Mesendoderm (in vitro differentiated cells): ENCODE data around the gene DIO2.

Experiments
- DNase-seq: peaks from one replicate; pipeline ENCODE4 v3.0.0; 2013
- H2AK5ac ChIP-seq: 2 replicates; pipeline ENCODE4 v1.6.1; 2013; ENCODE audit warnings: low read length, inconsistent platforms
- H2BK120ac ChIP-seq: 2 replicates; pipeline ENCODE4 v1.6.1; 2013; ENCODE audit warnings: low read depth, mild to moderate bottlenecking, low read length, moderate library complexity, mixed read lengths
- H2BK15ac ChIP-seq: replicated peaks from 2 replicates; pipeline ENCODE4 v1.6.1; 2013; ENCODE audit warnings: low read depth, mild to moderate bottlenecking, moderate library complexity
- H2BK5ac ChIP-seq: 2 replicates; pipeline ENCODE4 v1.6.1; 2013; ENCODE audit warnings: low read length, inconsistent platforms
- H3K18ac ChIP-seq: 2 replicates; pipeline ENCODE4 v1.6.1; 2013; ENCODE audit warnings: mild to moderate bottlenecking, low read length, mixed read lengths
- H3K23ac ChIP-seq: one replicate; pipeline ENCODE4 v1.6.1; 2013; ENCODE audit warnings: low read length
- H3K27ac ChIP-seq: 2 replicates; pipeline ENCODE4 v1.5.1; 2013; ENCODE audit warnings: low read depth, mild to moderate bottlenecking, inconsistent platforms, low read length, moderate library complexity
- H3K27me3 ChIP-seq: 2 replicates; pipeline ENCODE4 v1.6.1; 2013; ENCODE audit warnings: low read length, control low read depth, mild to moderate bottlenecking, inconsistent platforms; ENCODE audit not compliant: insufficient read depth, poor library complexity
- H3K36me3 ChIP-seq: 2 replicates; pipeline ENCODE4 v1.6.1; 2013; ENCODE audit warnings: low read length, inconsistent platforms; ENCODE audit not compliant: control insufficient read depth, insufficient read depth
- H3K4ac ChIP-seq: one replicate; pipeline ENCODE4 v1.6.1; 2013; ENCODE audit warnings: low read depth, mild to moderate bottlenecking, low read length, moderate library complexity
- H3K4me1 ChIP-seq: 2 replicates; pipeline ENCODE4 v1.6.1; 2013; ENCODE audit warnings: low read depth, low read length, inconsistent platforms; ENCODE audit not compliant: control insufficient read depth
- H3K4me2 ChIP-seq: 2 replicates; pipeline ENCODE4 v1.6.1; 2013; ENCODE audit warnings: low read length
- H3K4me3 ChIP-seq: 2 replicates; pipeline ENCODE4 v1.5.1; 2013; ENCODE audit warnings: mild to moderate bottlenecking, low read length
- H3K56ac ChIP-seq: one replicate; pipeline ENCODE4 v1.6.1; 2013; ENCODE audit warnings: low read length
- H3K79me1 ChIP-seq: 2 replicates; pipeline ENCODE4 v1.6.1; 2013; ENCODE audit warnings: low read length, inconsistent platforms
- H3K79me2 ChIP-seq: 2 replicates; pipeline ENCODE4 v1.6.1; 2013; ENCODE audit warnings: mild to moderate bottlenecking, low read length; ENCODE audit not compliant: control insufficient read depth, insufficient read depth
- H3K9ac ChIP-seq: 2 replicates; pipeline ENCODE4 v1.6.1; 2013; ENCODE audit warnings: low read length, inconsistent platforms
- H4K5ac ChIP-seq: one replicate; pipeline ENCODE4 v1.6.1; 2013; ENCODE audit warnings: low read length
- H4K8ac ChIP-seq: one replicate; pipeline ENCODE4 v1.6.1; 2013; ENCODE audit warnings: low read depth, mild to moderate bottlenecking, control low read depth, low read length, moderate library complexity
- WGBS: extraction: QIAGEN DNeasy Blood & Tissue Kit; methylation state at CpG from one replicate; pipeline ENCODE4 v1.1.7; 2013; ENCODE audit warnings: low lambda C conversion rate, missing lambda C conversion rate; ENCODE audit not compliant: insufficient coverage; ENCODE audit errors: extremely low coverage; 5-methylcytosine and 5-hydroxymethylcytosine counted together

Gene DIO2

DNA sequence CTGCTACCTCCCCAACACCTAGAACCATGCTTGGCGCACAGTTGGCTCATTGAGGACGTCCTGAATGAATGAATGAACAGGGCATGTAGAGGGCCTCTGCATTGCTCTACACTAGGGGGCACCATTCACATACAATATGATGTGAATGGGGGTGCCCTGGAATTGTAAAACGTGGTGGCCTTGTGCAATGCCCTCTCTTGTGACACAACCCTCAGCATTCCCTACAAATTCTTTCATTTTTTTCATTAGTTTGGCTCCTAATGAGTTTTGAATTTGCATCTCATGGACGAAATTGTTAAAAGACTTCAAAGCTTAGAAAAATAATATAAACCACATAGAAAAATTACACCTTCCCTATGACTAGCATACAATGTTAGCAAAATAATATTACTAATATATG is 2.3 kb upstream of the DIO2 start:
- Histone ChIP-seq H3K79me1 (no peaks in the 10 kb centered on the region), H4K8ac (no peak overlapping the region), H3K23ac (no peak overlapping the region), H3K18ac (no peak overlapping the region), H3K56ac (no peak overlapping the region), H3K4ac (no peak overlapping the region), H3K27ac (no peak overlapping the region), H3K79me2 (no peaks in the 10 kb centered on the region), H3K9ac (no peak overlapping the region), H3K27me3 (no peaks in the 10 kb centered on the region), H2BK5ac (no peak overlapping the region), H2BK15ac (no peak overlapping the region), H3K4me2 (no peak overlapping the region), H3K4me3 (no peak overlapping the region), H4K5ac (no peak overlapping the region), H3K36me3 (no peaks in the 10 kb centered on the region), H3K4me1 (no peaks in the 10 kb centered on the region), H2BK120ac (no peak overlapping the region), H2AK5ac (no peak overlapping the region)
- WGBS: no CpG with 5 or more reads among the region's 4 CpGs
- DNase-seq: peak; percentile 84

DNA sequence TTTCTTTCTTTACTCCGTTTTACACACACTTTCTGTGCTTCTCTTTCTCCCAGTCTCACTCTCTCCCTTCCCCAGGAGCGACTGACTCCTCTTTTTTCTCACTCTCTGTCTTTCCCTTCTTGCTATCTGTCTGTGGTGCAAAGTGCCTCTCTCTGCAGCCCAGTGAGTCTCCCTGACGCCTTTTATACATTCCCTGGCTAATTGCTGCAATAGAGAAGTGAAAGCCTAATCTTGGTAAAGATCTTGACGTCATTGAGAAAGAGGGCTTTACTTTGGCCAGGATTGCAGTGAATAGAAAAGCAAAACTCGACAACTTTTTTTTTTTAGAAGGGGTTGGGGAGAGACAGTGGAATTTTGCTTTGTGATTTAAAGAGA is 706 bp upstream of the DIO2 start:
- Histone ChIP-seq H3K4me3 (no peak overlapping the region), H3K4ac (no peak overlapping the region), H4K8ac (no peak overlapping the region), H3K79me2 (no peaks in the 10 kb centered on the region), H3K23ac (no peak overlapping the region), H4K5ac (no peak overlapping the region), H3K18ac (no peak overlapping the region), H3K27me3 (no peaks in the 10 kb centered on the region), H3K79me1 (no peaks in the 10 kb centered on the region), H2BK5ac (no peak overlapping the region), H3K36me3 (no peaks in the 10 kb centered on the region), H2BK120ac (no peak overlapping the region), H3K4me2 (no peak overlapping the region), H2BK15ac (no peak overlapping the region), H3K9ac (no peak overlapping the region), H3K27ac (no peak overlapping the region), H2AK5ac (no peak overlapping the region), H3K56ac (no peak overlapping the region), H3K4me1 (no peaks in the 10 kb centered on the region)
- WGBS: no CpG with 5 or more reads among the region's 5 CpGs
- DNase-seq: peak; percentile 94

DNA sequence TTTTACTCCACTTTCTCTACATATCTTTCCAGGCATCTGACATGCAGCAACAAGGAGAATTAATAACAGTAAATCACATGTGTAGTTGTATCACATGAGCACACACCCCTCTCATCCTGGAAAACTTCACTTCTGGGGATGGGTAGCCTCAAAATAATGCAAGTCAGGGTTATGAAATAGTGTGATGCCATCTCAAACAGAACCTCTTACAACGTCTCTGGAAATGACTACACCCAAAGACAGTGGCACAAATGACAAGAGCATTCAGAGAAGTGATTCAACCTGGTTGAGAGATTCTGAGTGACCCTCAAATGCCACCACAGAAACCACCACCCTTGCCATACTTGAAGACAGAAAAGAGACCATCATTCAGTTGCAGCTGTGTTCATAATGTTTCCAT is 2.8 kb downstream of the DIO2 start:
- Histone ChIP-seq H3K4ac (no peak overlapping the region), H2AK5ac (no peak overlapping the region), H3K4me2 (no peak overlapping the region), H2BK5ac (no peak overlapping the region), H3K56ac (no peak overlapping the region), H3K4me3 (no peak overlapping the region), H2BK15ac (no peak overlapping the region), H4K8ac (no peak overlapping the region), H3K18ac (no peak overlapping the region), H3K4me1 (no peaks in the 10 kb centered on the region), H3K27ac (no peak overlapping the region), H2BK120ac (no peak overlapping the region), H3K23ac (no peak overlapping the region), H3K79me2 (no peaks in the 10 kb centered on the region), H3K27me3 (no peaks in the 10 kb centered on the region), H3K9ac (no peak overlapping the region), H3K79me1 (no peaks in the 10 kb centered on the region), H3K36me3 (no peaks in the 10 kb centered on the region), H4K5ac (no peak overlapping the region)
- DNase-seq: no peak
- WGBS: no CpG with 5 or more reads among the region's 1 CpG

DNA sequence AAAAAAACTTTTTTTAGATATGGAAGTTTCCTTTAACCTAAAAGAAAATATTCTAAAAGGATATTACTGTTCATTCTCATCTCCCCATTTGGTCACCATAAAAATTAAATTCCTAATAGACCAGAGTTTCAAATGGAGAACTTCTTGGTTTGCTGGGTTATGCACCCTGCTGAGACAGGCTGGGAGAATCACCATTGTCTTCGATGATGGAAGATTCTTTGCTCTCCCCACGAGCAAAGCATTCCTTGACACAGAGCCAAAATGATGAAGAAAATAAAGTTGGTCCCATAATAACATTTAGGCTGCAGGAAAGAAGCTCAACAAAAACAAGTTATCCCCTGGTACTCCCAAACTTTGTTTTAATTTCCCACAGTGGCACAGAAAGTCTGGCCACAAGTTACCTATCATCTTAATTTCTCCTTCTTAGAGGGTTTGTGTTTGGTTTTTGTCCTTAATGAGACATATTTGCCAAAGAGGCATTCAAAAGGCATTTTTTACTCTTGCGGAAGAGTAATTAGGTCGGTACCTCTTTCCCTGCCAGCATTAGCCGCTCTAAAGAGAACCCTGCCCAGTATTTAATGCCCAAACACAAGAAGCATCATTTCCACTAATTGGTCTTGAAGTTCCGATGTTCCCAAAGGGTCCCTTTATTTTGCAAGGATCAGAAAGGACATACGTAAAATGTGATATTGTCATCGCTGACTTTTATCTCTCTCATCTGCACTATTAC is 4.8 kb downstream of the DIO2 start:
- no peaks in the 10 kb centered on the region for H3K79me1 ChIP-seq
- H3K4me1 ChIP-seq: no peaks in the 10 kb centered on the region
- no peak overlapping the region for H3K9ac ChIP-seq
- no peak overlapping the region for H3K4me2 ChIP-seq
- H2BK5ac ChIP-seq: no peak overlapping the region
- H4K5ac ChIP-seq: no peak overlapping the region
- no peak overlapping the region for H2BK120ac ChIP-seq
- no CpG with 5 or more reads among the region's 8 CpGs for WGBS
- H3K4ac ChIP-seq: no peak overlapping the region
- H2AK5ac ChIP-seq: no peak overlapping the region
- H3K18ac ChIP-seq: no peak overlapping the region
- no peaks in the 10 kb centered on the region for H3K36me3 ChIP-seq
- no peaks in the 10 kb centered on the region for H3K27me3 ChIP-seq
- H3K27ac ChIP-seq: no peak overlapping the region
- no peak overlapping the region for H4K8ac ChIP-seq
- no peak for DNase-seq
- H3K4me3 ChIP-seq: no peak overlapping the region
- H3K23ac ChIP-seq: no peak overlapping the region
- H3K56ac ChIP-seq: no peak overlapping the region
- H2BK15ac ChIP-seq: no peak overlapping the region
- H3K79me2 ChIP-seq: no peaks in the 10 kb centered on the region

DNA sequence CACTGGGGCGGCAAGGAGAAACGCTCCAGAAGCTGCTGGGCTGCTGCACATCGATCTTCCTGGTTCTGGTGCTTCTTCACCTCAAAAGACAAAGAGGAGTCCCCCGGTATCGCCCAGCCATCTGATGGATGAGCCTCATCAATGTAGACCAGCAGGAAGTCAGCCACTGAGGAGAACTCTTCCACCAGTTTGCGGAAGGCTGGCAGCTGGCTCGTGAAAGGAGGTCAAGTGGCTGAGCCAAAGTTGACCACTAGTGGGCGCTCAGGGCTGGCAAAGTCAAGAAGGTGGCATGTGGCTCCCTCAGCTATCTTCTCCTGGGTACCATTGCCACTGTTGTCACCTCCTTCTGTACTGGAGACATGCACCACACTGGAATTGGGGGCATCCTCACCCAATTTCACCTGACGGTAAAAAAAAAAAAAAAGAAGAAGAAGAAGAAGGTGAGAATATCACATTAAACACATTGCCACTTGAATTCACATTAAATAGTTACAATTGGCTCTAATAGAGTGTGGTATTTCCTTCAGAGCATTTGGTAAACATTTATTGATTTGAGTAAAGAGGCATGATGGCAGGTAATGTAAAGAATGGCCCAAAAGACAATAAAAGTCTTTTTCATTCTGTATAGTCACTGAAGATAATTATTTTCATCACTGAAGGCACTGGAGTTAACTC is 8.3 kb downstream of the DIO2 start:
- DNase-seq: peak; percentile 77
- H3K36me3 ChIP-seq: no peaks in the 10 kb centered on the region

More for the DNA sequence above, 8.3 kb downstream of the DIO2 start:
- H3K27ac ChIP-seq: no peak overlapping the region
- no peak overlapping the region for H3K4ac ChIP-seq
- H3K56ac ChIP-seq: no peak overlapping the region
- no peak overlapping the region for H3K23ac ChIP-seq
- H4K5ac ChIP-seq: no peak overlapping the region
- H3K4me2 ChIP-seq: no peak overlapping the region
- H3K18ac ChIP-seq: no peak overlapping the region
- no peak overlapping the region for H4K8ac ChIP-seq
- no peak overlapping the region for H2BK5ac ChIP-seq
- H3K9ac ChIP-seq: no peak overlapping the region
- no peak overlapping the region for H3K4me3 ChIP-seq
- no peaks in the 10 kb centered on the region for H3K4me1 ChIP-seq
- no CpG with 5 or more reads among the region's 9 CpGs for WGBS
- H3K79me2 ChIP-seq: no peaks in the 10 kb centered on the region
- H2BK15ac ChIP-seq: no peak overlapping the region
- no peak overlapping the region for H2AK5ac ChIP-seq
- H3K27me3 ChIP-seq: no peaks in the 10 kb centered on the region
- no peak overlapping the region for H2BK120ac ChIP-seq
- no peaks in the 10 kb centered on the region for H3K79me1 ChIP-seq
